ENCODE measurements around the gene BRCA2.
"Not testable (repeated sequence)": the region's sequence is repeated elsewhere in the genome, so short reads cannot be mapped to it uniquely, and the experiment has no call there.

DNA sequence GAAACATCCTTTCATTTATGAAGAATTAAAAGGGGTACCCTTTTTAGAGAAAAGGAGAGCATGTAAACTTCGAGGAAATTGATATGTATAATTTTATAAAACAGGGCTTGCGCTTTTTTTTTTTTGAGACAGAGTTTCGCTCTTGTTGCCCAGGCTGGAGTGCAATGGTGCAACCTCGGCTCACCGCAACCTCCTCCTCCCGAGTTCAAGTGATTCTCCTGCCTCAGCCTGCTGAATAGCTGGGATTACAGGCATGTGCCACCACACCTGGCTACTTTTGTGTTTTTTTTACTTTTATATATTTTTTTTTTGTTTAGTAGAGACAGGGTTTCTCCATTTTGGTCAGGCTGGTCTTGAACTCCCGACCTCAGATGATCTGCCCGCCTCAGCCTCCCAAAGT, 40.6 kb downstream of the BRCA2 start:
- TF ChIP-seq ZNF274 (IDR thresholded peaks at IDR 0.05; ENCODE audit: low read depth, low read length); SUZ12 (IDR thresholded peaks at IDR 0.05; ENCODE audit: extremely low read depth, insufficient read depth, insufficient read length); YY1 (IDR thresholded peaks at IDR 0.05; ENCODE audit: insufficient read depth, insufficient read length): not testable (repeated sequence)
